Fibroblast of lung (primary cell): ENCODE measurements around the gene PRKAR1A. TPM values are rescaled to one million over a fixed set of nuclear protein-coding genes. Genes with fewer than 3 reads are reported as not detected.

Experiments used
- DNase-seq, 2 donors: peaks; one replicate each; pipeline versions ENCODE4 v3.0.0 to v3.0.0-alpha.2; 2010; ENCODE audit warnings: low read depth in 2 of 2
- H2AFZ ChIP-seq: 2 replicates; pipeline ENCODE4 v1.5.1; 2012; ENCODE audit warnings: low read length, control low read depth, inconsistent platforms
- H3K27ac ChIP-seq: 2 replicates; pipeline ENCODE4 v1.5.1; 2011; ENCODE audit warnings: low read length, control low read depth; ENCODE audit not compliant: insufficient read depth
- H3K27me3 ChIP-seq: 2 replicates; pipeline ENCODE4 v1.5.1; 2011; ENCODE audit warnings: mild to moderate bottlenecking, low read length; ENCODE audit not compliant: control insufficient read depth, insufficient read depth
- H3K36me3 ChIP-seq: 2 replicates; pipeline ENCODE4 v1.5.1; 2011; ENCODE audit warnings: low read length; ENCODE audit not compliant: control insufficient read depth, insufficient read depth
- H3K4me1 ChIP-seq: 2 replicates; pipeline ENCODE4 v1.5.1; 2011; ENCODE audit warnings: low read length; ENCODE audit not compliant: control insufficient read depth, insufficient read depth; ENCODE audit errors: extremely low read depth
- H3K4me2 ChIP-seq: 2 replicates; pipeline ENCODE4 v1.5.1; 2011; ENCODE audit warnings: low read length, control low read depth; ENCODE audit not compliant: insufficient read depth; ENCODE audit errors: extremely low read depth
- H3K4me3 ChIP-seq, 4 experiments: fragments of 200-600 bp in 1 of 4; sonication (generic) in 1 of 4; replicated peaks in 1 of 4; 2 replicates each; pipeline ENCODE4 v1.5.1; 2011 to 2016; ENCODE audit warnings: low read length in 4 of 4, low read depth in 3 of 4, mild to moderate bottlenecking in 3 of 4, control low read depth in 2 of 4, inconsistent platforms in 1 of 4, mixed read lengths in 1 of 4; ENCODE audit not compliant: insufficient read depth in 1 of 4; ENCODE audit errors: control extremely low read depth in 1 of 4
- H3K79me2 ChIP-seq: 2 replicates; pipeline ENCODE4 v1.5.1; 2012; ENCODE audit warnings: mild to moderate bottlenecking, low read length, inconsistent platforms; ENCODE audit not compliant: control insufficient read depth, insufficient read depth
- H3K9ac ChIP-seq: 2 replicates; pipeline ENCODE4 v1.5.1; 2011; ENCODE audit warnings: mild to moderate bottlenecking, low read length, control low read depth; ENCODE audit not compliant: insufficient read depth
- H3K9me3 ChIP-seq: 2 replicates; pipeline ENCODE4 v1.5.1; 2012; ENCODE audit warnings: low read depth, low read length; ENCODE audit not compliant: control insufficient read depth, insufficient read depth
- H4K20me1 ChIP-seq: 2 replicates; pipeline ENCODE4 v1.5.1; 2011; ENCODE audit warnings: low read length; ENCODE audit not compliant: control insufficient read depth, insufficient read depth; ENCODE audit errors: extremely low read depth
- CTCF ChIP-seq, 2 donors: IDR thresholded peaks in 1 of 2; conservative IDR thresholded peaks in 1 of 2; 1 replicate in 1 of 2; 2 replicates in 1 of 2; pipeline ENCODE4 v1.5.1; 2011 to 2012; ENCODE audit warnings: low read length in 2 of 2, control low read depth in 1 of 2, inconsistent platforms in 1 of 2, low read depth in 1 of 2, mild to moderate bottlenecking in 1 of 2
- EZH2 ChIP-seq: IDR thresholded peaks from 2 replicates; pipeline ENCODE4 v1.5.1; 2012; ENCODE audit warnings: low read length, control low read depth, mild to moderate bottlenecking; ENCODE audit errors: missing control alignments
- polyA plus RNA-seq, 2 donors: library from polyadenylated mRNA; depleted of rRNA in 1 of 2; stranded (reverse) in 1 of 2; unstranded in 1 of 2; fragments of >200 nt; gene quantifications; 2 replicates each; pipeline ENCODE4 v1.2.1, GENCODE V29; 2011 to 2012; ENCODE audit warnings: missing spikeins in 1 of 2
- total RNA-seq: library from RNA; depleted of rRNA; stranded (reverse); fragments of >200 nt; gene quantifications from 2 replicates; pipeline ENCODE4 v1.2.1, GENCODE V29; 2014

PRKAR1A gene
- total and polyA plus RNA-seq, 2 donors (not counting 1 experiment from before 2014, with no cell fraction given): 285 to 290 TPM

GRCh38 chr17:68576811-68577496, 64.7 kb downstream of the PRKAR1A start:
- peak in 1 of 2 donors; percentile 91 for DNase-seq
- Histone ChIP-seq H3K36me3 (no peaks in the 10 kb centered on the region), H3K4me2 (peak overlapping the region; percentile 65), H3K9ac (no peak overlapping the region), H3K27me3 (no peaks in the 10 kb centered on the region), H3K9me3 (no peaks in the 10 kb centered on the region), H3K4me1 (peaks cover 3% of the 10 kb centered on the region), H3K27ac (no peak overlapping the region), H4K20me1 (no peaks in the 10 kb centered on the region), H2AFZ (no peak overlapping the region), H3K79me2 (no peaks in the 10 kb centered on the region), H3K4me3 (no peak overlapping the region)
- TF ChIP-seq CTCF (conservative IDR thresholded peaks at IDR 0.05 in 1 of 2, IDR thresholded peaks at IDR 0.05 in 1 of 2; ENCODE audit: low read depth in 1 of 2, low read length in 2 of 2): peak; percentile 43 to 56
- TF ChIP-seq EZH2: no peak

GRCh38 chr17:68577497-68577821, 65.2 kb downstream of the PRKAR1A start:
- Histone ChIP-seq H3K79me2 (no peaks in the 10 kb centered on the region), H3K9ac (no peak overlapping the region), H2AFZ (no peak overlapping the region), H4K20me1 (no peaks in the 10 kb centered on the region), H3K9me3 (no peaks in the 10 kb centered on the region), H3K4me2 (peak overlapping the region; percentile 65), H3K27ac (no peak overlapping the region), H3K4me1 (peaks cover 3% of the 10 kb centered on the region), H3K4me3 (no peak overlapping the region), H3K27me3 (no peaks in the 10 kb centered on the region), H3K36me3 (no peaks in the 10 kb centered on the region)
- no peak for DNase-seq
- TF ChIP-seq EZH2 (no peak), CTCF (conservative IDR thresholded peaks at IDR 0.05 in 1 of 2, IDR thresholded peaks at IDR 0.05 in 1 of 2; ENCODE audit: low read depth in 1 of 2, low read length in 2 of 2) (no peak)

- Histone ChIP-seq H3K27me3 (no peaks in the 10 kb centered on the region), H3K4me2 (no peak overlapping the region), H3K4me3 (no peak overlapping the region), H3K27ac (no peak overlapping the region), H4K20me1 (no peaks in the 10 kb centered on the region), H3K9ac (no peak overlapping the region), H2AFZ (no peak overlapping the region), H3K9me3 (no peaks in the 10 kb centered on the region), H3K36me3 (no peaks in the 10 kb centered on the region), H3K4me1 (peaks cover 3% of the 10 kb centered on the region), H3K79me2 (no peaks in the 10 kb centered on the region)
- TF ChIP-seq CTCF (conservative IDR thresholded peaks at IDR 0.05 in 1 of 2, IDR thresholded peaks at IDR 0.05 in 1 of 2; ENCODE audit: low read depth in 1 of 2, low read length in 2 of 2) (no peak), EZH2 (no peak)
- peak in 1 of 2 donors; percentile 27 for DNase-seq
These were observed 66.0 kb downstream of the PRKAR1A start for GRCh38 chr17:68578236-68578635.
